Measurements from ENCODE around the gene IL1RAPL2. TPM values are rescaled to one million over a fixed set of nuclear protein-coding genes. Genes with fewer than 3 reads are reported as not detected.

Gene IL1RAPL2
- total and polyA plus RNA-seq, 2 of the 8 experiments (the other 6 are each of a cell fraction or from before 2014, with no cell fraction given): 0.20 to 1.3 TPM

DNA sequence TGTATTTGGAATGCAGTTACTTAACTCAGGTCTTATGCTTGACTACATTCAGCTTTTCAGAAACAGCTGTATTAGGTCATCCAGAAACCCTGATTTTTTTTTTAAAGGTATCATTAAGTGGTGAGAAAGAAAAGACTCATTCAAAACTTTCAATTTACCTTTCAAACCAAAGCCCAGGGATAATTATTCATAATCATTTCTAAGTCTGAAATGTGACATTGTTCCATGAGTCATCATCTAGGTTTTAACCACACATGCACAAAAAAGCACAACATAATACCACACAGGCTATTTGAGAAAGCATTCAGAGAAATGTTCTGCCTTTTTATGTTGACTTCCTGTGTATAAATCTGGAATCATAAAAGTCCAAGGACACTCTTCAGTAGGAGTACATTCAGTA is 288.2 kb downstream of the IL1RAPL2 start:
- Histone ChIP-seq H4K5ac (ENCODE audit: insufficient read length, low read depth, low read length) (no peak overlapping the region), H3K4me3 (ENCODE audit: extremely low read depth in 1 of 4, insufficient read depth in 2 of 4, low read depth in 3 of 4, low read length in 4 of 4) (no peak overlapping the region), H3K79me1 (ENCODE audit: low read depth, low read length) (no peaks in the 10 kb centered on the region), H2BK12ac (ENCODE audit: low read depth, low read length) (no peak overlapping the region), H2BK20ac (ENCODE audit: low read length) (no peak overlapping the region), H4K91ac (replicated peaks; ENCODE audit: insufficient read length, low read length) (no peak overlapping the region), H3K14ac (ENCODE audit: insufficient read length) (no peak overlapping the region), H3K4ac (replicated peaks; ENCODE audit: insufficient read length, low read depth, low read length) (no peak overlapping the region), H3K56ac (replicated peaks; ENCODE audit: insufficient read length, low read depth, low read length) (no peak overlapping the region), H3K79me2 (ENCODE audit: control insufficient read depth in 1 of 2, insufficient read depth in 2 of 2, low read length in 2 of 2) (no peaks in the 10 kb centered on the region), H2AFZ (ENCODE audit: low read length) (no peak overlapping the region), H2BK5ac (ENCODE audit: low read depth, low read length) (no peak overlapping the region), H3K23ac (ENCODE audit: insufficient read length) (no peak overlapping the region), H4K8ac (ENCODE audit: extremely low read depth, insufficient read depth, low read length) (no peak overlapping the region), H3K18ac (ENCODE audit: extremely low read depth, low read length) (no peak overlapping the region), H3K9ac (replicated peaks in 1 of 4; ENCODE audit: extremely low read depth in 1 of 4, low read depth in 3 of 4, low read length in 3 of 4) (no peak overlapping the region), H2BK120ac (replicated peaks; ENCODE audit: low read depth, low read length) (no peak overlapping the region), H2AK5ac (ENCODE audit: low read depth, low read length) (no peak overlapping the region), H3K4me2 (ENCODE audit: insufficient read depth in 1 of 2, low read depth in 2 of 2, low read length in 2 of 2) (no peak overlapping the region), H3K27me3 (replicated peaks in 1 of 4; ENCODE audit: control insufficient read depth in 3 of 4, extremely low read depth in 1 of 4, insufficient read depth in 3 of 4, low read length in 3 of 4) (no peaks in the 10 kb centered on the region), H3K23me2 (ENCODE audit: low read depth, low read length) (no peaks in the 10 kb centered on the region), H3K36me3 (ENCODE audit: control insufficient read depth in 2 of 4, insufficient read depth in 4 of 4, low read length in 3 of 4) (no peaks in the 10 kb centered on the region), H3K4me1 (replicated peaks in 1 of 4; ENCODE audit: control insufficient read depth in 3 of 4, insufficient read depth in 4 of 4, low read length in 3 of 4) (peaks cover 0 to 4% (median 0%) of the 10 kb centered on the region in 4 experiments; a peak in 2 of 7 replicates), H2BK15ac (ENCODE audit: low read length) (no peak overlapping the region), H3K9me3 (ENCODE audit: insufficient read depth in 2 of 2, low read depth in 1 of 2, low read length in 1 of 2) (no peaks in the 10 kb centered on the region), H4K20me1 (replicated peaks in 1 of 2; ENCODE audit: control insufficient read depth in 1 of 2, insufficient read depth in 2 of 2, low read length in 2 of 2) (no peaks in the 10 kb centered on the region), H3K27ac (ENCODE audit: low read depth, low read length) (no peak overlapping the region)
- ChIA-PET CTCF (ENCODE audit: partially characterized antibody) (no interaction called here), POLR2A (ENCODE audit: partially characterized antibody) (no interaction called here)
- no peak for DNase-seq (ENCODE audit: low read depth in 1 of 2, low spot score in 2 of 2)
- FAIRE-seq: no peak
- TF ChIP-seq GTF2F1 (IDR thresholded peaks at IDR 0.05; ENCODE audit: borderline replicate concordance, low read depth, low read length): no peak
- no peak for TF ChIP-seq CHD2 (IDR thresholded peaks at IDR 0.05; ENCODE audit: low read length)
- TF ChIP-seq SP4 (IDR thresholded peaks at IDR 0.05; ENCODE audit: low read length): no peak
- TF ChIP-seq EGR1 (IDR thresholded peaks at IDR 0.05; ENCODE audit: borderline replicate concordance, low read depth, low read length): no peak
- TF ChIP-seq RXRA (IDR thresholded peaks at IDR 0.05; ENCODE audit: insufficient read depth, low read depth, low read length): no peak
- TF ChIP-seq JUN (IDR thresholded peaks at IDR 0.05; ENCODE audit: low read depth, low read length): no peak
- TF ChIP-seq, protein P1, sequence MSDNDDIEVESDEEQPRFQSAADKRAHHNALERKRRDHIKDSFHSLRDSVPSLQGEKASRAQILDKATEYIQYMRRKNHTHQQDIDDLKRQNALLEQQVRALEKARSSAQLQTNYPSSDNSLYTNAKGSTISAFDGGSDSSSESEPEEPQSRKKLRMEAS (IDR thresholded peaks at IDR 0.05): no peak
- TF ChIP-seq RBBP5 (IDR thresholded peaks at IDR 0.05; ENCODE audit: borderline replicate concordance, low read depth, low read length): no peak
- TF ChIP-seq SIRT6 (IDR thresholded peaks at IDR 0.05; ENCODE audit: low read length): no peak
- TF ChIP-seq SIX5 (IDR thresholded peaks at IDR 0.05; ENCODE audit: low read depth, low read length): no peak
- no peak for TF ChIP-seq HDAC2 (IDR thresholded peaks at IDR 0.05; ENCODE audit: borderline replicate concordance in 1 of 2, low read depth in 2 of 2, low read length in 2 of 2)
- TF ChIP-seq EP300 (IDR thresholded peaks at IDR 0.05; ENCODE audit: borderline replicate concordance in 1 of 2, low read depth in 2 of 2, low read length in 2 of 2): no peak
- no peak for TF ChIP-seq KDM4A (IDR thresholded peaks at IDR 0.05; ENCODE audit: low read depth, low read length, severe bottlenecking)

All from H1 (cell line).